ENCODE data around the gene PAM.
"Not testable (repeated sequence)": the region's sequence is repeated elsewhere in the genome, so short reads cannot be mapped to it uniquely, and the experiment has no call there.

The PAM gene

GRCh38 chr5:102905056-102905455 is 150.0 kb downstream of the PAM start:
- no peak for DNase-seq

- DNase-seq, result not testable (repeated sequence)
Measured at GRCh38 chr5:102907099-102907498, 152.0 kb downstream of the PAM start.

- DNase-seq, result no peak
Measured at GRCh38 chr5:102910240-102911226, 155.4 kb downstream of the PAM start.

GRCh38 chr5:102911973-102912372 is 156.9 kb downstream of the PAM start:
- DNase-seq, result no peak

GRCh38 chr5:102916109-102916508 is 161.0 kb downstream of the PAM start:
- DNase-seq, result no peak

GRCh38 chr5:102918986-102919610 is 164.0 kb downstream of the PAM start:
- DNase-seq, result no peak

- DNase-seq, result no peak
Measured at GRCh38 chr5:102920762-102921161, 165.7 kb downstream of the PAM start.

- no peak for DNase-seq
Measured at GRCh38 chr5:102921341-102922044, 166.4 kb downstream of the PAM start.

GRCh38 chr5:102922111-102922720 is 167.1 kb downstream of the PAM start:
- peak; percentile 14 for DNase-seq

GRCh38 chr5:102922799-102923477 is 167.8 kb downstream of the PAM start:
- peak; percentile 31 for DNase-seq

- no peak for DNase-seq
Measured at GRCh38 chr5:102924963-102925362, 169.9 kb downstream of the PAM start.

GRCh38 chr5:102927007-102927406 is 171.9 kb downstream of the PAM start:
- DNase-seq, result no peak

- no peak for DNase-seq
Measured at GRCh38 chr5:102930244-102930643, 175.1 kb downstream of the PAM start.

GRCh38 chr5:102931085-102931725 is 176.1 kb downstream of the PAM start:
- no peak for DNase-seq

- no peak for DNase-seq
Measured at GRCh38 chr5:102932781-102933180, 177.7 kb downstream of the PAM start.

GRCh38 chr5:102933316-102933715 is 178.2 kb downstream of the PAM start:
- DNase-seq, result no peak

- DNase-seq, result no peak
Measured at GRCh38 chr5:102933721-102934459, 178.8 kb downstream of the PAM start.

- DNase-seq, result no peak
Measured at GRCh38 chr5:102937894-102938293, 182.8 kb downstream of the PAM start.

GRCh38 chr5:102941111-102941510 is 186.0 kb downstream of the PAM start:
- no peak for DNase-seq

GRCh38 chr5:102946414-102946813 is 191.3 kb downstream of the PAM start:
- no peak for DNase-seq

- no peak for DNase-seq
Measured at GRCh38 chr5:102946971-102947370, 191.9 kb downstream of the PAM start.

Data from right hindlimb (tissue), 1 donor.